ENCODE results near the gene STARD3.

The STARD3 gene

GRCh38 chr17:39665642-39666224 is 28.8 kb downstream of the STARD3 start:
- TF ChIP-seq CTCF (IDR thresholded peaks at IDR 0.05; ENCODE audit: poor library complexity, severe bottlenecking), result no peak
- Histone ChIP-seq H3K36me3 (ENCODE audit: low read depth) (no peaks in the 10 kb centered on the region; the same call in 1 of the 2 replicates), H3K27ac (ENCODE audit: poor library complexity, severe bottlenecking) (no peak overlapping the region), H3K27me3 (ENCODE audit: insufficient read depth, poor library complexity, severe bottlenecking) (peaks cover 4% of the 10 kb centered on the region), H3K9me3 (ENCODE audit: severe bottlenecking) (no peaks in the 10 kb centered on the region), H3K4me3 (ENCODE audit: severe bottlenecking) (no peak overlapping the region), H3K4me1 (ENCODE audit: insufficient read depth, poor library complexity, severe bottlenecking) (no peaks in the 10 kb centered on the region)
- DNase-seq (ENCODE audit: low spot score) (no peak), ATAC-seq (ENCODE audit: low read depth) (peak; percentile 53)

DNA sequence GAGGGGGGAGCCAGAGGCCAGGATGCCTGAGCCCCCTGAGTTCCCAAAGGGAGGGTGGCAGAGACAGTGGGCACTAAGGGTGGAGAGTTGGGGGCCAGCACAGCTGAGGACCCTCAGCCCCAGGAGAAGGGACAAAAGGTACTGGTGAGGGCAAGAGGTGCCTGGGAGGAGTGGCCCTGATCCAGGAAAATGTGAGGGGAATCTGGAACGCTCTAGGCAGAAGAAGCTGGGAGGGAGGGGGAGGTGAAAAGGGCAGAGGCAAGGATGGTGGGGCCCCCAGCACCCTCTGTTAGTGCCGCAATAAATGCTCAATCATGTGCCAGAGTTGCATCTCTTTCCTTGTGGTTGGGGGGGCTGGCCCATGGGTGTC is 29.3 kb downstream of the STARD3 start:
- no peak for DNase-seq (ENCODE audit: low spot score)
- TF ChIP-seq CTCF (IDR thresholded peaks at IDR 0.05; ENCODE audit: poor library complexity, severe bottlenecking), result no peak
- H3K4me3 ChIP-seq (ENCODE audit: severe bottlenecking), result no peak overlapping the region
- no peak overlapping the region for H3K27ac ChIP-seq (ENCODE audit: poor library complexity, severe bottlenecking)
- H3K4me1 ChIP-seq (ENCODE audit: insufficient read depth, poor library complexity, severe bottlenecking), result no peaks in the 10 kb centered on the region
- H3K27me3 ChIP-seq (ENCODE audit: insufficient read depth, poor library complexity, severe bottlenecking), result peaks cover 4% of the 10 kb centered on the region
- H3K9me3 ChIP-seq (ENCODE audit: severe bottlenecking), result no peaks in the 10 kb centered on the region
- no peak for ATAC-seq (ENCODE audit: low read depth)
- no peaks in the 10 kb centered on the region for H3K36me3 ChIP-seq (ENCODE audit: low read depth)

- DNase-seq (ENCODE audit: low spot score) (peak; percentile 51), ATAC-seq (ENCODE audit: low read depth) (no peak)
- H3K4me1 ChIP-seq (ENCODE audit: insufficient read depth, poor library complexity, severe bottlenecking), result no peaks in the 10 kb centered on the region
- H3K9me3 ChIP-seq (ENCODE audit: severe bottlenecking), result no peaks in the 10 kb centered on the region
- peaks cover 4% of the 10 kb centered on the region for H3K27me3 ChIP-seq (ENCODE audit: insufficient read depth, poor library complexity, severe bottlenecking)
- no peak for TF ChIP-seq CTCF (IDR thresholded peaks at IDR 0.05; ENCODE audit: poor library complexity, severe bottlenecking)
- H3K4me3 ChIP-seq (ENCODE audit: severe bottlenecking), result no peak overlapping the region
- no peak overlapping the region for H3K27ac ChIP-seq (ENCODE audit: poor library complexity, severe bottlenecking)
- no peaks in the 10 kb centered on the region for H3K36me3 ChIP-seq (ENCODE audit: low read depth)
Measured at GRCh38 chr17:39666601-39667261, 29.8 kb downstream of the STARD3 start.

DNA sequence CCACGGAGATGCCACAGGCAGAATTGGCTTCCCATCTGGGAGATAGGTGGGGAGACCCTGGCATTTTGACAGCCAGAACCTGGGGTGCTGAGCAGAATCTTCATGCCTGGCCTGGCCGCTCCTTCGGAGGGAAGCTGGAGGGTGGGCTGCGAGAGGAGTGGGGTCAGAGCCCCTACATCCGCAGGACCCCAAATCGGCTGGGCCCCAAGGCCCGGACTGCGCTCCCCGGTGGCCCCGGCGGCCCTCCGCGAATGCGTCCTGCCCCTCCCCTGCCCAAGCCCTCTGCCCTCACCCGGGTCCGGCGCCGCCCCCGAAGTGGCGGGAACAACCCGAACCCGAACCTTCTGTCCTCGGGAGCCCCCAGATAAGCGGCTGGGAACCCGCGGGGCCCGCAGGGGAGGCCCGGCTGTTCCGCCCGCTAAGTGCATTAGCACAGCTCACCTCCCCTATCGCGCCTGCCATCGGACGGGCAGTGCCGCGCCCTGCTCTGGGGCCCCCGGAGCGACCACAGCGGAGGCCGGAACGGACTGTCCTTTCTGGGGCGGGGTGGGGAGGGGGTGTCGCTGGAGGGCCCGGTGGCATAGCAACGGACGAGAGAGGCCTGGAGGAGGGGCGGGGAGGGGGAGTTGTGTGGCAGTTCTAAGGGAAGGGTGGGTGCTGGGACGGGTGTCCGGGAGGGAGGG is 30.5 kb downstream of the STARD3 start:
- DNase-seq (ENCODE audit: low spot score), result peak; percentile 49
- H3K4me1 ChIP-seq (ENCODE audit: insufficient read depth, poor library complexity, severe bottlenecking), result no peaks in the 10 kb centered on the region

More for the DNA sequence above, 30.5 kb downstream of the STARD3 start:
- Histone ChIP-seq H3K36me3 (ENCODE audit: low read depth) (no peaks in the 10 kb centered on the region), H3K4me3 (ENCODE audit: severe bottlenecking) (no peak overlapping the region), H3K9me3 (ENCODE audit: severe bottlenecking) (no peaks in the 10 kb centered on the region), H3K27me3 (ENCODE audit: insufficient read depth, poor library complexity, severe bottlenecking) (peaks cover 4% of the 10 kb centered on the region), H3K27ac (ENCODE audit: poor library complexity, severe bottlenecking) (no peak overlapping the region)
- no peak for ATAC-seq (ENCODE audit: low read depth)
- no peak for TF ChIP-seq CTCF (IDR thresholded peaks at IDR 0.05; ENCODE audit: poor library complexity, severe bottlenecking)

Measured in RWPE2 (cell line).